Measurements from ENCODE around the gene TNS3. TPM values are rescaled to one million over a fixed set of nuclear protein-coding genes. Genes with fewer than 3 reads are reported as not detected.

Gene TNS3
- total RNA-seq, 1 donor from 2014 or later = 426 TPM

DNA sequence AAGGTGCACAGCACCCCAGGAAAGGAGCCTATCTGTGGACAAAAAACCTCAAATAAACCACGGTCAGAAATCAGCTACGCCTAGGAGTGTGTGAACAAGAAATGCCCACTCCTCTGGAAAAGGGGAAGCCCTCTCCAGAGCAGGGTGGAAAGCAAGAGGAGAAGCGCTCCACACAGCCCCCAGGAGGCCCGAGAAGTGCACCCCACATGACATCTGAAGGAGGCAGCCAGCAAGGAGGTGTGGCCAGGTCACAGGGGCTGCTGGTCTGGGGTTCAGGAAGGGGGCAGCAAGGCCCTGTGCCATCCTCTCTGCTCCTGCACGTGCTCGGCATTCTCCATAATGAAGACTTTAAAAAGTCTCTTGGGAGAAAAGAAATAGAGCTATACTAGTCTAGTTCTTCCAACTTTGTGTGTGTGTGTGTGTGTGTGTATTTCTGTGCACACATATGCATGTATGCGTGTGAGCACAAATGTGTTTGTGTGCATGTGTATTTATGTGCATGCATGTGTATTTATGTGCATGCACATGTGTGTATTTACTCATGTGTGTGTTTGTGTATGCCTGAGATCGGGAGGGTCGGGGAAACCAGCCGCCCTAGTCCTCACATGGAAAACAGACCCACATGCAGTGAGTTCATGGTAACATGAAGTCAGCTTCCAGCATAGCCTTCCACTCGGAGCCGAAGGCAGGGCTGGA, 76.5 kb downstream of the TNS3 start:
- Mint-ChIP-seq H3K27me3 (ENCODE audit: low read depth) (no peaks in the 10 kb centered on the region), H3K27ac (ENCODE audit: unreplicated experiment) (peak overlapping the region; percentile 97), H3K9me3 (ENCODE audit: low read depth) (no peaks in the 10 kb centered on the region), H3K4me1 (ENCODE audit: low read depth) (peaks cover 99% of the 10 kb centered on the region), H3K4me3 (ENCODE audit: unreplicated experiment) (no peak overlapping the region), H3K36me3 (ENCODE audit: low read depth) (peaks cover 38% of the 10 kb centered on the region)
- TF ChIP-seq, protein P1, sequence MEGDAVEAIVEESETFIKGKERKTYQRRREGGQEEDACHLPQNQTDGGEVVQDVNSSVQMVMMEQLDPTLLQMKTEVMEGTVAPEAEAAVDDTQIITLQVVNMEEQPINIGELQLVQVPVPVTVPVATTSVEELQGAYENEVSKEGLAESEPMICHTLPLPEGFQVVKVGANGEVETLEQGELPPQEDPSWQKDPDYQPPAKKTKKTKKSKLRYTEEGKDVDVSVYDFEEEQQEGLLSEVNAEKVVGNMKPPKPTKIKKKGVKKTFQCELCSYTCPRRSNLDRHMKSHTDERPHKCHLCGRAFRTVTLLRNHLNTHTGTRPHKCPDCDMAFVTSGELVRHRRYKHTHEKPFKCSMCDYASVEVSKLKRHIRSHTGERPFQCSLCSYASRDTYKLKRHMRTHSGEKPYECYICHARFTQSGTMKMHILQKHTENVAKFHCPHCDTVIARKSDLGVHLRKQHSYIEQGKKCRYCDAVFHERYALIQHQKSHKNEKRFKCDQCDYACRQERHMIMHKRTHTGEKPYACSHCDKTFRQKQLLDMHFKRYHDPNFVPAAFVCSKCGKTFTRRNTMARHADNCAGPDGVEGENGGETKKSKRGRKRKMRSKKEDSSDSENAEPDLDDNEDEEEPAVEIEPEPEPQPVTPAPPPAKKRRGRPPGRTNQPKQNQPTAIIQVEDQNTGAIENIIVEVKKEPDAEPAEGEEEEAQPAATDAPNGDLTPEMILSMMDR (IDR thresholded peaks at IDR 0.05) = no peak
- peak; percentile 60 for DNase-seq (ENCODE audit: low spot score)

DNA sequence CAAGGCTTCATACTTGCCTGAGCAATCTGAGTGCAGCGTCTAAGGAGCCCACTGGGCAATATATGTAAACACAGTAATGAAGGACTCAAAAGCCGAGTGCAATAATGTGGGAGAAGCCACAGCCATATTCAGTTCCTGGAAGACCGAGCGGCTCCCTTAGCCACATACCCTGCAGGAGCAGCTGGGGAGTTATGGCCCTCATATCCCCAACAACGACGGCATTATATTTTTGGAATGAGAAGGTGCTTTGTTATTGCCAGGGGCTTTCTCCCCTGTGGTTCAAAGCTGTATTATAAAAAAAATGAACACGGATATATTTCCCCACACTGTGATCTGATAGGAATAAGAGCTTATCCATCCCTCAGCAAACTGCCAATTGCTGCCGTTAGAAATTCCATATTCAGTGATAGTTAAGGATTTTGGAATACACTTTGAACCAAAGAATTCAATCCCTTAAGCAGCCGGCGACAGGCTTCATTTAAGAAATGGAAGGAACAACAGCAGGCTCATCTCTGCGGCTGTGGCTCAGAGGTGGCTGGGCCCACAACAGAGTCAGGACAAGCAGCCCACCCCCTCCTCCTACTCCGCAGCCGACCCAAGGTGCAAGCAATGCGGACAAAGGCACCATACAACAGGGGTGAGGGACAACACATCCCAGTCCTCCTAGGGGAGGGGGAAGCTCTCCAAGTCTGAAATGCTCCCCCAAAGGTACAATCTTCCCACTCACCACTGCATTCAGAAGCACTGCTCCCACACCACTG, 77.2 kb downstream of the TNS3 start:
- peaks cover 33% of the 10 kb centered on the region for H3K36me3 Mint-ChIP-seq (ENCODE audit: low read depth)
- H3K9me3 Mint-ChIP-seq (ENCODE audit: low read depth) = no peaks in the 10 kb centered on the region
- no peaks in the 10 kb centered on the region for H3K27me3 Mint-ChIP-seq (ENCODE audit: low read depth)
- peaks cover 99% of the 10 kb centered on the region for H3K4me1 Mint-ChIP-seq (ENCODE audit: low read depth)
- H3K27ac Mint-ChIP-seq (ENCODE audit: unreplicated experiment) = peak overlapping the region; percentile 97
- no peak overlapping the region for H3K4me3 Mint-ChIP-seq (ENCODE audit: unreplicated experiment)
- peak; percentile 54 for DNase-seq (ENCODE audit: low spot score)
- TF ChIP-seq, protein P1 (IDR thresholded peaks at IDR 0.05) = no peak

DNA sequence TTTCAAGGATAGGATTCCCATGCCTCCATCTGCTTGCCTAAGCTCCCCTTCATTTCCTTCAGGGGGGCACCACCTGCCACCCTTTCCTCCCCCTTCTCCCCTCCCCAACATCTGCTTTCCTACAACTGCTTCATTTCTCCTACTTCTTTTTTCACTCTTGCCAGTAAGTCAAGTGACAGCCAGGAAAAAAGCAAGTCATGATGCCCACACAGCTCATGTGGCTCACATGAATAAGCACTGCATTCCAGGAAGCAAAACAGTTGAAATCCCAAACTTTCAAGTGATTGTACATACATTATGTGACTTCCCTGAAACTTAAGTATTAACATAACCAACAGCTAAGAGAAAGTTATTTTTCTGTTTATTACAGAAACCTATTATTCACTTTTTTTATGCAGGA, 78.6 kb downstream of the TNS3 start:
- H3K36me3 Mint-ChIP-seq (ENCODE audit: low read depth) = peaks cover 29% of the 10 kb centered on the region
- H3K4me3 Mint-ChIP-seq (ENCODE audit: unreplicated experiment) = peak overlapping the region; percentile 20
- no peaks in the 10 kb centered on the region for H3K9me3 Mint-ChIP-seq (ENCODE audit: low read depth)
- H3K4me1 Mint-ChIP-seq (ENCODE audit: low read depth) = peaks cover 100% of the 10 kb centered on the region
- DNase-seq (ENCODE audit: low spot score) = peak; percentile 28
- TF ChIP-seq, protein P1 (IDR thresholded peaks at IDR 0.05) = no peak
- H3K27me3 Mint-ChIP-seq (ENCODE audit: low read depth) = no peaks in the 10 kb centered on the region
- H3K27ac Mint-ChIP-seq (ENCODE audit: unreplicated experiment) = peak overlapping the region; percentile 97

DNA sequence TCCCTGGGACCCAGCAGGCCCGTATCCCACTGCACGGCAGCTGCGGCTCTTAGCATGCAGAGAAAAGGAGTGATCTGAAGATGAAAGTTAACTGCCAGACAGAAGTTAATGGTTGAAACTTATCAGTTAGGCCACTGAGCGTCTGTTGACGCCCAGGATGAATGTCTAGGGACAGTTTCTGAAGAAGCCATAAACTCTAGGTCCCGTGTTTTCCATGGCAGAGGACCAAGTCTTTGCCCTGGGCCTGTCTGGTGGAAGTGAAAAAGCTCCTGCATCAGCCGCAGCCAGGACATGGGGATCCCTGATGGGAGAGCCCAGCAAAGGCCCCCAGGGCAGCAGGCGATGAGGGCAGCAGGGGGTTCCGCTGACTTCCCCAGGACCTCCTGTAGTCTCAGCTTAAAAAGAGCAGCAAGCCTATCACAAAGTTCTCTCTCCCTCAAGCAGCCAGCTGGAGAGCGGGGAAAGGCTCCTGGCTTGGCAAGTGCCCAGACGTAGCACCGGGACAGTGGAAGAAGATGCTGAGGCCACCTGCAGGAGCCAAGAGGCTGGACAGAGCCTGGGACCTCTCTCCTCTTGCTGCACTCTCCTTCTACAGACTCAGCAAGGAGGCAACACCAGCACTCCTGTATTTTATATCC, 79.6 kb downstream of the TNS3 start:
- H3K4me1 Mint-ChIP-seq (ENCODE audit: low read depth) = peaks cover 100% of the 10 kb centered on the region
- peak overlapping the region; percentile 97 for H3K27ac Mint-ChIP-seq (ENCODE audit: unreplicated experiment)
- TF ChIP-seq, protein P1 (IDR thresholded peaks at IDR 0.05) = peak; percentile 30
- peaks cover 29% of the 10 kb centered on the region for H3K36me3 Mint-ChIP-seq (ENCODE audit: low read depth)
- H3K4me3 Mint-ChIP-seq (ENCODE audit: unreplicated experiment) = peak overlapping the region; percentile 63
- H3K27me3 Mint-ChIP-seq (ENCODE audit: low read depth) = no peaks in the 10 kb centered on the region
- DNase-seq (ENCODE audit: low spot score) = no peak
- no peaks in the 10 kb centered on the region for H3K9me3 Mint-ChIP-seq (ENCODE audit: low read depth)

DNA sequence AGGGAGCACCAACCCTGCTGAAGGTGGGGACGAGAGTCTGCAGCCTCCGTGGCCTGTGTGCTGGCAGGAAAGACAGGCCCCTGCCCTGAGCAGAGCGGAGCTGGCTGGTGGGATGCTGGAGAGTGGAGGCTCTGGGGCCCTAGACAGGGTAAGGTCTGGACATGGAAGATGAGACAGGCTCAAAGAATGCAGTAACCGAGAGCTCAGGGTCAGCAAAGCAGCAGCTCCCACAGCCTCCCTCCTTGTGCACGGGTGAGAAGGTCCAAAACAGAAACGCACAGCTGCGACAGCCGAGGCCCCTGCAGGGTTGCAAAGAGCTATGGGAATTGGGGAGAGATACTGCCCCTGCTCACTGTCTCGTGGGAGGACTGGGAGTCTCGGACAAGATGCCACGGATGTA, 80.5 kb downstream of the TNS3 start:
- H3K9me3 Mint-ChIP-seq (ENCODE audit: low read depth) = no peaks in the 10 kb centered on the region
- no peaks in the 10 kb centered on the region for H3K27me3 Mint-ChIP-seq (ENCODE audit: low read depth)
- H3K36me3 Mint-ChIP-seq (ENCODE audit: low read depth) = peaks cover 27% of the 10 kb centered on the region
- H3K4me1 Mint-ChIP-seq (ENCODE audit: low read depth) = peaks cover 98% of the 10 kb centered on the region
- H3K27ac Mint-ChIP-seq (ENCODE audit: unreplicated experiment) = peak overlapping the region; percentile 97
- H3K4me3 Mint-ChIP-seq (ENCODE audit: unreplicated experiment) = peak overlapping the region; percentile 63
- no peak for DNase-seq (ENCODE audit: low spot score)
- TF ChIP-seq, protein P1 (IDR thresholded peaks at IDR 0.05) = no peak

Measured in chondrocyte (in vitro differentiated cells).